Prostate gland (tissue), 2 donors: ENCODE data around the gene SLC38A11. TPM values are rescaled to one million over a fixed set of nuclear protein-coding genes. Genes with fewer than 3 reads are reported as not detected.

ENCODE experiments used
- DNase-seq: peaks from one replicate; pipeline ENCODE4 v3.0.0-alpha.2; 2019; ENCODE audit warnings: low spot score
- H3K27ac ChIP-seq, 2 donors: fragments of 200-600 bp; sonication (generic); 2 replicates each; pipeline ENCODE4 v1.5.1; 2017 to 2019
- H3K27me3 ChIP-seq: fragments of 200-600 bp; sonication (generic); replicated peaks from 2 replicates; pipeline ENCODE4 v1.5.1; 2019; ENCODE audit not compliant: insufficient read depth
- H3K36me3 ChIP-seq, 2 donors: fragments of 200-600 bp; sonication (generic); 1 replicate in 1 of 2; 2 replicates in 1 of 2; pipeline versions ENCODE4 v1.5.1 to v1.8.1; 2017 to 2019
- H3K4me1 ChIP-seq: fragments of 200-600 bp; sonication (generic); replicated peaks from 2 replicates; pipeline ENCODE4 v1.5.1; 2019
- H3K4me3 ChIP-seq, 2 donors: fragments of 200-600 bp; sonication (generic); 2 replicates each; pipeline ENCODE4 v1.5.1; 2017 to 2019
- H3K9me3 ChIP-seq: fragments of 200-600 bp; sonication (generic); 2 replicates; pipeline ENCODE4 v1.5.1; 2017
- POLR2A ChIP-seq: fragments of 450-650 bp; IDR thresholded peaks from one replicate; pipeline ENCODE4 v1.6.1; 2016; ENCODE audit warnings: antibody characterized with exemption, mild to moderate bottlenecking
- POLR2AphosphoS5 ChIP-seq: sonication (generic); formaldehyde crosslinking; IDR thresholded peaks from one replicate; pipeline ENCODE4 v1.6.1; 2017; ENCODE audit warnings: antibody characterized with exemption
- WGBS: methylation state at CpG from one replicate; pipeline ENCODE4 v1.1.5; 2018; 5-methylcytosine and 5-hydroxymethylcytosine counted together
- intact Hi-C: fragments of 100-400 bp; cut with DNase I; formaldehyde crosslinking; loops from one replicate; pipeline ENCODE4 v1.14.2; 2022
- total RNA-seq, 2 donors: library from RNA; depleted of rRNA; stranded (reverse); fragments of >200 nt; gene quantifications; one replicate each; pipeline ENCODE4 v1.1.0, GENCODE V29; 2016
- TF ChIP-seq, protein P1 (sequence below), 4 experiments: fragments of 200-600 bp in 2 of 4; fragments of 450-650 bp in 2 of 4; sonication (generic) in 2 of 4; IDR thresholded peaks; 1 replicate in 3 of 4; 2 replicates in 1 of 4; pipeline ENCODE4 v1.5.1; 2016 to 2019; ENCODE audit warnings: antibody characterized with exemption in 4 of 4, mild to moderate bottlenecking in 2 of 4, moderate library complexity in 2 of 4

SLC38A11 gene
- total RNA-seq, 2 donors from 2014 or later = 2.8 to 3.0 TPM

DNA sequence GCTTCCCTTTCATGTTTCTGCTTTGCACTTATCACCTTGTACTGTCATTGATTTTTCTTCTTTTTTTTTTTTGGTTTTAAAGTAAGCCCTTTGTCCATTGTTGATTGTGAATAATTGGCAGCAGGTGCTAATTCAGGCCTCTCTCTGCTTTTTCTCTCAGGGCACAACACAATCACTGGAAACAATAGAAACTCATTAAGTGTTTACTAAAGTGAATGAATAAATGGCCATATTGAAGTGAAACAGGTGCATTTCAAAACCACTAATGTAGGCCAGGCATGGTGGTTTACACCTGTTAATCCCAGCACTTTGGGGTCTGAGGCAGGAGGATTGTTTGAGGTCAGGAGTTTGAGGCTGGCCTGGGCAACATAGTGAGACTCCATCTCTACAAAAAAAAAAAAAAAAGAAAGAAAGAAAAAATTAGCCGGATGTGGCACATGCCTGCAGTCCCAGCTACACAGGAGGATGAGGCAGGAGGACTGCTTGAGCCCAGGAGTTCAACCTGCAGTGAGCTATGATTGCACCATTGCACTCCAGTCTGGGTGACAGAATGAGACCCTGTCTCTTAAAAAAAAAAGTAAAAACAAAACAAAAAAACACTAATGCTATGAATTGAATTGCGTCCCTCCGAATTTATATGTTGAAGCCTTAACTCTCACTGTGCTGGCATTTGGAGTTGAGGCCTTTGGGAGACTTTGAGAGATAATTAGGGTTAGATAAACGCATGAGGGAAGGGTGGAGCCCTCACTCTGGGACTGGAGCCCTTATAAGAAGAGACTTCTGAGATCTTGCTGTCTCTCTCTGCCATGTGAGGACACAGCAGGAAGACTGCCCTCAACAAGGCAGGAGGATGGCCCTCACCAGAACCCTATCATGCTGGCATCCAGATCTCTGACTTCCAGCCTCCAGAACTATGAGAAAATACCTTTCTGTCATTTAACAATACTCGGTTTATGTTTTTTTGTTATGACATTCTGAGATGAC is 19.9 kb downstream of the SLC38A11 start:
- Histone ChIP-seq H3K36me3 (no peaks in the 10 kb centered on the region), H3K4me1 (no peaks in the 10 kb centered on the region), H3K9me3 (no peaks in the 10 kb centered on the region), H3K27me3 (no peaks in the 10 kb centered on the region), H3K4me3 (no peak overlapping the region), H3K27ac (no peak overlapping the region)
- intact Hi-C loops = no loop called here
- 96% methylated on average over 5 of the region's 5 CpGs for WGBS
- TF ChIP-seq, protein P1, sequence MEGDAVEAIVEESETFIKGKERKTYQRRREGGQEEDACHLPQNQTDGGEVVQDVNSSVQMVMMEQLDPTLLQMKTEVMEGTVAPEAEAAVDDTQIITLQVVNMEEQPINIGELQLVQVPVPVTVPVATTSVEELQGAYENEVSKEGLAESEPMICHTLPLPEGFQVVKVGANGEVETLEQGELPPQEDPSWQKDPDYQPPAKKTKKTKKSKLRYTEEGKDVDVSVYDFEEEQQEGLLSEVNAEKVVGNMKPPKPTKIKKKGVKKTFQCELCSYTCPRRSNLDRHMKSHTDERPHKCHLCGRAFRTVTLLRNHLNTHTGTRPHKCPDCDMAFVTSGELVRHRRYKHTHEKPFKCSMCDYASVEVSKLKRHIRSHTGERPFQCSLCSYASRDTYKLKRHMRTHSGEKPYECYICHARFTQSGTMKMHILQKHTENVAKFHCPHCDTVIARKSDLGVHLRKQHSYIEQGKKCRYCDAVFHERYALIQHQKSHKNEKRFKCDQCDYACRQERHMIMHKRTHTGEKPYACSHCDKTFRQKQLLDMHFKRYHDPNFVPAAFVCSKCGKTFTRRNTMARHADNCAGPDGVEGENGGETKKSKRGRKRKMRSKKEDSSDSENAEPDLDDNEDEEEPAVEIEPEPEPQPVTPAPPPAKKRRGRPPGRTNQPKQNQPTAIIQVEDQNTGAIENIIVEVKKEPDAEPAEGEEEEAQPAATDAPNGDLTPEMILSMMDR (IDR thresholded peaks at IDR 0.05) = no peak
- no peak for TF ChIP-seq POLR2A
- TF ChIP-seq POLR2AphosphoS5 = no peak
- DNase-seq = no peak

DNA sequence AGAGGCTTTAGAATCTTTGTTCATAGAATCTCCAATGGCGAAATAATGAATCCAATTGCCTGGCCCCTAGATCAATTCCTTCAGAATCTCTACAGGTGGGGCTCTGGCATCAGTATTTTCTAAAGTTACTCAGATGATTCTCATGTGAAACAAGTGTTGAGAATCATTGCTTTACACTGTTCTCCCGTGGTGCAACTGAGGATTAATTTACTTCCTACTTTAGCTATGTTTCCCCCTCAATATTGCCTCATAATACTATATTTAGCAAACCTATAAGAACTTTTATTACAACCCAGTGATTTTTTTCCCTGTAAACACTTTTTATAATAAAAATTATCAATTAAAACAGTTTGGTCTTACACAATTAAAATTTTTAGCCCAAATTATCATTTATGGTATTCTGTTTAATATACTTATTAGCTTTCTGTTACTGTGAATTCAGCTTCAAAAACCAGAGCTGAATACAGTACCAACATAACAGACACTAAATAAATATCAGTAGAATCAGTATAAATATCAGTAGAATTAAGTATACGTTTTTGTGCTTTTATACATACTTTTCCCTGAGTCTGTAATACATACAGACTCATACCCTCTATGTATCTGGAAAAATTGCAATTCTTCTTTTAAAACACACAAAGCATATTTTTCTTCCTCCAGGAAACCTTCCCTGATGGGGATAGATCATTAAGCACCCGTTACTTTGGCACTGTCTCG is 20.8 kb downstream of the SLC38A11 start:
- TF ChIP-seq, protein P1 (IDR thresholded peaks at IDR 0.05) = no peak
- TF ChIP-seq POLR2AphosphoS5 = no peak
- no peak for TF ChIP-seq POLR2A
- H3K27ac ChIP-seq = no peak overlapping the region
- DNase-seq = no peak
- intact Hi-C loops = no loop called here
- WGBS = 71% methylated on average over 5 of the region's 5 CpGs
- no peaks in the 10 kb centered on the region for H3K27me3 ChIP-seq
- no peaks in the 10 kb centered on the region for H3K4me1 ChIP-seq
- no peaks in the 10 kb centered on the region for H3K36me3 ChIP-seq
- no peaks in the 10 kb centered on the region for H3K9me3 ChIP-seq
- no peak overlapping the region for H3K4me3 ChIP-seq

DNA sequence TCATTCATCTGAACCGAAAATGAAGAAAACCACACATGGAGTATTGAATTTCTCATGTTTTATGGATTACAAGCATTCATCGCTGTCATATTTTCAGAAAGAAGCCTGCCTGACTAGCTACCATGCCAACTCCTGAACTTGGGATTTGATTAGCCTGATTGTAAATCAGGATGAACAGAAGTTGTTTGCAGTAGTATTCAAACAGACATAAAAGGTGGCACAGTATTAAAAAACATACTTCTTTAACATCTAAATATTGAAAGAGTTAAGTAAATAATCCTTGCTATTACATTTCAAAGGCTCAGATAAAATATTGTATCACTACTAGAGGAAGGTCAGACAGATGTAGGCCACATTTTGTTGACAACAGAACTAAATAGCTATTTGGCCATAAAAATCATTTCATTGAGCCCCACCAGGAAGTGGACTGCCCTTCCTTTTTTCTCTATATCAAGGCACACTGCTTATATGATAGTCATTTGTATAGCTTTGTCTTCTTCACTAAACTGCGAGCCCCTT is 21.6 kb downstream of the SLC38A11 start:
- TF ChIP-seq POLR2A (no peak), POLR2AphosphoS5 (peak; percentile 50)
- TF ChIP-seq, protein P1 (IDR thresholded peaks at IDR 0.05) = no peak
- Histone ChIP-seq H3K4me3 (no peak overlapping the region), H3K27me3 (no peaks in the 10 kb centered on the region), H3K9me3 (no peaks in the 10 kb centered on the region), H3K27ac (peak overlapping the region in 1 of 2 donors; percentile 5), H3K4me1 (no peaks in the 10 kb centered on the region), H3K36me3 (no peaks in the 10 kb centered on the region)
- no peak for DNase-seq
- WGBS = 48% methylated on average over 3 of the region's 3 CpGs
- intact Hi-C loops = no loop called here

DNA sequence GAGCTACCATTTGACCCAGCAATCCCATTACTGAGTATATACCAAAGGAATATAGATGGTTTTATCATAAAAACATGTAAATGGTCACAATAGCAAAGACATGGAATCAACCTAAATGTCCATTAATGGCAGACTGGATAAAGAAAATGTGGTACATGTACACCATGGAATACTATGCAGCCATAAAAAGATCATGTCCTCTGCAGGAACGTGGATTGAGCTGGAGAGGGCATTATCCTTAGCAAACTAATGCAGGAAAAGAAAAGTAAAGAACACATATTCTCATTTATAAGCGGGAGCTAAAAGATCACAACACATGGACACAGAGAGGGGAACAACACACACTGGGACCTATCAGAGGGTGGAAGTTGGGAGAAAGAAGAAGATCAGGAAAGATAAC is 22.9 kb downstream of the SLC38A11 start:
- no peak for TF ChIP-seq POLR2A
- TF ChIP-seq POLR2AphosphoS5 = no peak
- TF ChIP-seq, protein P1 (IDR thresholded peaks at IDR 0.05) = no peak
- H3K4me1 ChIP-seq = no peaks in the 10 kb centered on the region
- H3K36me3 ChIP-seq = no peaks in the 10 kb centered on the region
- 91% methylated on average over 2 of the region's 2 CpGs for WGBS
- H3K4me3 ChIP-seq = no peak overlapping the region
- no peaks in the 10 kb centered on the region for H3K27me3 ChIP-seq
- no peaks in the 10 kb centered on the region for H3K9me3 ChIP-seq
- DNase-seq = no peak
- intact Hi-C loops = no loop called here
- H3K27ac ChIP-seq = no peak overlapping the region
